A549 (cell line): ENCODE data around the gene RAP1B. TPM values are rescaled to one million over a fixed set of nuclear protein-coding genes. Genes with fewer than 3 reads are reported as not detected.
"Not testable (repeated sequence)": the region's sequence is repeated elsewhere in the genome, so short reads cannot be mapped to it uniquely, and the experiment has no call there.

Source experiments
- ATAC-seq, 2 experiments: fragments of 200-7000 bp in 1 of 2; fragments of >200 bp in 1 of 2; cut with Nextera tagmentation in 1 of 2; cut with Tn5 transposase in 1 of 2; 3 replicates each; pipeline versions ENCODE4 v1.8.0 to v1.9.1; 2018 to 2020; ENCODE audit warnings: mild to moderate bottlenecking in 1 of 2, moderate library complexity in 1 of 2
- CTCF ChIA-PET: fragments of 300-600 bp; sonication (Branson Sonifier 250); formaldehyde crosslinking; extraction: SDS; loops from one replicate; lab custom pipeline; 2021; ENCODE audit warnings: antibody characterized with exemption, inconsistent platforms; lab: Yijun Ruan, JAX
- POLR2A ChIA-PET: fragments of 350-600 bp; formaldehyde crosslinking; extraction: SDS; loops from one replicate; lab custom pipeline; 2021; ENCODE audit warnings: antibody characterized with exemption, inconsistent platforms; lab: Yijun Ruan, JAX
- DNase-seq, 2 experiments: peaks; one replicate each; pipeline versions ENCODE4 v3.0.0 to v3.0.0-alpha.2; 2011 to 2016; ENCODE audit warnings: low read depth in 1 of 2, low spot score in 1 of 2
- FAIRE-seq: peaks from 2 replicates; lab custom pipeline; 2011; peaks lifted over from hg19 to GRCh38; lab: Jason Lieb, UNC
- H3K27ac ChIP-seq, 2 experiments: fragments of >200 bp; sonication (Bioruptor Twin); formaldehyde crosslinking; 3 replicates each; pipeline ENCODE4 v1.5.1; 2016 to 2017
- H3K4me1 ChIP-seq: fragments of >200 bp; sonication (Bioruptor Twin); formaldehyde crosslinking; 3 replicates; pipeline ENCODE4 v1.6.1; 2016
- H3K4me2 ChIP-seq: fragments of >200 bp; sonication (Bioruptor Twin); formaldehyde crosslinking; 3 replicates; pipeline ENCODE4 v1.6.1; 2016
- H3K4me3 ChIP-seq: fragments of >200 bp; sonication (Bioruptor Twin); formaldehyde crosslinking; 3 replicates; pipeline ENCODE4 v1.5.1; 2016
- H3K9me3 ChIP-seq: fragments of >200 bp; sonication (Bioruptor Twin); formaldehyde crosslinking; 3 replicates; pipeline ENCODE4 v1.6.1; 2016
- ATOH8 ChIP-seq: fragments of 250-450 bp; sonication (Bioruptor Pico); IDR thresholded peaks from 2 replicates; pipeline ENCODE4 v1.5.0; 2020; ENCODE audit warnings: low read depth, mild to moderate bottlenecking, moderate library complexity
- CEBPB ChIP-seq, 2 experiments: fragments of >200 bp in 1 of 2; sonication (Bioruptor Twin) in 1 of 2; formaldehyde crosslinking in 1 of 2; IDR thresholded peaks; 2 replicates each; pipeline ENCODE4 v1.6.1; 2012 to 2016
- E2F6 ChIP-seq: IDR thresholded peaks from 2 replicates; pipeline ENCODE4 v1.6.1; 2012; ENCODE audit warnings: low read depth, borderline replicate concordance
- EP300 ChIP-seq, 2 experiments: fragments of >200 bp; sonication (Bioruptor Twin); formaldehyde crosslinking; IDR thresholded peaks; 2 replicates in 1 of 2; 3 replicates in 1 of 2; pipeline ENCODE4 v1.6.1; 2016 to 2017
- HOXA7 ChIP-seq: fragments of 250-450 bp; sonication (Bioruptor Pico); IDR thresholded peaks from 2 replicates; pipeline ENCODE4 v1.5.0; 2020; ENCODE audit warnings: mild to moderate bottlenecking, moderate library complexity
- JUN ChIP-seq, 2 experiments: fragments of >200 bp; sonication (Bioruptor Twin); formaldehyde crosslinking; IDR thresholded peaks; 2 replicates in 1 of 2; 3 replicates in 1 of 2; pipeline ENCODE4 v1.6.1; 2016 to 2017
- MAZ ChIP-seq: fragments of 150-350 bp; IDR thresholded peaks from 2 replicates; pipeline ENCODE4 v1.6.1; 2014; ENCODE audit warnings: antibody characterized with exemption, low read depth, low read length, borderline replicate concordance
- NR3C1 ChIP-seq: fragments of >200 bp; sonication (Bioruptor Twin); formaldehyde crosslinking; IDR thresholded peaks from 3 replicates; pipeline ENCODE4 v1.6.1; 2017
- POLR2A ChIP-seq: IDR thresholded peaks from 2 replicates; pipeline ENCODE4 v1.6.1; 2012; ENCODE audit warnings: mild to moderate bottlenecking, low read length
- SREBF2 ChIP-seq: fragments of 450-650 bp; IDR thresholded peaks from 2 replicates; pipeline ENCODE4 v1.6.1; 2014; ENCODE audit warnings: mild to moderate bottlenecking, moderate library complexity
- TFCP2L1 ChIP-seq: fragments of 250-450 bp; sonication (Bioruptor Pico); IDR thresholded peaks from 2 replicates; pipeline ENCODE4 v1.5.0; 2021; ENCODE audit warnings: mild to moderate bottlenecking
- ZNF302 ChIP-seq: fragments of 250-450 bp; sonication (Bioruptor Pico); IDR thresholded peaks from 2 replicates; pipeline ENCODE4 v1.9.0; 2021; ENCODE audit warnings: inconsistent platforms, mild to moderate bottlenecking, moderate library complexity
- WGBS: methylation state at CpG from one replicate; pipeline ENCODE4 v1.1.6; 2017; ENCODE audit errors: missing lambda C conversion rate; 5-methylcytosine and 5-hydroxymethylcytosine counted together
- polyA plus RNA-seq, 4 experiments: library from polyadenylated mRNA; depleted of rRNA in 3 of 4; stranded (reverse); fragments of >200 nt; fragmentation: RNase III in 1 of 4; extraction: RNeasy Plus Mini Kit Qiagen cat#74134 plus additional on column Dnase treatment in 1 of 4; gene quantifications; 2 replicates in 3 of 4; 3 replicates in 1 of 4; pipeline ENCODE4 v1.2.3, GENCODE V29; 2011 to 2017
- TF ChIP-seq, protein P1 (sequence below): IDR thresholded peaks from 2 replicates; pipeline ENCODE4 v1.6.1; 2012
- TF ChIP-seq, protein P2 (sequence below): fragments of 250-450 bp; sonication (Bioruptor Pico); IDR thresholded peaks from 2 replicates; pipeline ENCODE4 v1.5.0; 2021; ENCODE audit warnings: mild to moderate bottlenecking, moderate library complexity, borderline replicate concordance

Gene RAP1B
- polyA plus RNA-seq, 2 of the 4 experiments (the other 2 are of a cell fraction) = 196 to 305 TPM

GRCh38 chr12:68633614-68634558 lies 23.2 kb downstream of the RAP1B start:
- no peak for ATAC-seq
- no peaks in the 10 kb centered on the region for H3K9me3 ChIP-seq
- CTCF ChIA-PET = interaction anchor here (0.6 kb wide), 1 partner anchor 280 kb away, joined by 3 read pairs; no protein-coding TSS in a partner anchor

DNA sequence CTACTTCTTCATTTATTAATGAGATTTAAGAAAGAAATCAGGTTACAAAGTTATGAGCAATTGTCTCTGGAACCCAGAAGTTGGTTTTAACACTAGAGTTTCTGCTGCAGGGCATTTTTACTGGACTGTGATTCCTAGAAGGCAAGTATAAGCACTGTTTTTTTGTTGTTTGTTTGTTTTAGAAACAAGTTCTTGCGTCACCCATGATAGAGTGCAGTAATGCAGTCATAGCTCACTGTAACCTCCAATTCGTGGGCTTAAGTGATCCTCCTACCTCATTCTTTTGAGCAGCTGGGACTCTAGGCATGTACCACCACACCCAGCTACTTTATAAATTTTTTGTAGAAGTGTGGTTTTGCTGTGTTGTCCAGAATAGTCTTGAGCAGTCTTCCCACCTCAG lies 25.6 kb downstream of the RAP1B start:
- 55% methylated on average over 2 of the region's 2 CpGs for WGBS
- Histone ChIP-seq H3K4me3 (no peak overlapping the region), H3K4me2 (peak overlapping the region; percentile 6; the same call in 2 of the 3 replicates), H3K4me1 (peaks cover 27% of the 10 kb centered on the region), H3K27ac (no peak overlapping the region), H3K9me3 (no peaks in the 10 kb centered on the region)
- CTCF ChIA-PET = interaction anchor here (0.9 to 1.4 kb wide), 3 partner anchors 9 to 49 kb away, joined by 3 to 4 read pairs (median 3); no protein-coding TSS in a partner anchor
- peak in 1 of 2 experiments; percentile 53 for DNase-seq
- TF ChIP-seq MAZ = no peak
- no peak for TF ChIP-seq EP300 (IDR thresholded peaks at IDR 0.05)
- no peak for TF ChIP-seq SREBF2
- peak in 1 of 2 experiments; percentile 57; a peak in 1 of 4 replicates for TF ChIP-seq CEBPB (IDR thresholded peaks at IDR 0.05)
- no peak for FAIRE-seq
- POLR2A ChIA-PET = no interaction called here
- ATAC-seq = peak; percentile 54 to 69; a peak in 4 of 6 replicates

More at GRCh38 chr12:68633614-68634558, 23.2 kb downstream of the RAP1B start:
- WGBS = 92% methylated on average over 9 of the region's 9 CpGs
- DNase-seq = no peak
- Histone ChIP-seq H3K27ac (no peak overlapping the region), H3K4me3 (no peak overlapping the region), H3K4me1 (peaks cover 30% of the 10 kb centered on the region), H3K4me2 (no peak overlapping the region)
- no peak for FAIRE-seq
- POLR2A ChIA-PET = no interaction called here
- TF ChIP-seq NR3C1 (no peak), ZNF302 (CRISPR knock-in tag) (no peak), E2F6 (no peak), JUN (IDR thresholded peaks at IDR 0.05) (no peak), POLR2A (no peak), ATOH8 (CRISPR knock-in tag) (no peak), TFCP2L1 (CRISPR knock-in tag) (no peak), HOXA7 (no peak)
- TF ChIP-seq, protein P1, sequence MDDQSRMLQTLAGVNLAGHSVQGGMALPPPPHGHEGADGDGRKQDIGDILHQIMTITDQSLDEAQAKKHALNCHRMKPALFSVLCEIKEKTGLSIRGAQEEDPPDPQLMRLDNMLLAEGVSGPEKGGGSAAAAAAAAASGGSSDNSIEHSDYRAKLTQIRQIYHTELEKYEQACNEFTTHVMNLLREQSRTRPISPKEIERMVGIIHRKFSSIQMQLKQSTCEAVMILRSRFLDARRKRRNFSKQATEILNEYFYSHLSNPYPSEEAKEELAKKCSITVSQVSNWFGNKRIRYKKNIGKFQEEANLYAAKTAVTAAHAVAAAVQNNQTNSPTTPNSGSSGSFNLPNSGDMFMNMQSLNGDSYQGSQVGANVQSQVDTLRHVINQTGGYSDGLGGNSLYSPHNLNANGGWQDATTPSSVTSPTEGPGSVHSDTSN = no peak
- TF ChIP-seq, protein P2, sequence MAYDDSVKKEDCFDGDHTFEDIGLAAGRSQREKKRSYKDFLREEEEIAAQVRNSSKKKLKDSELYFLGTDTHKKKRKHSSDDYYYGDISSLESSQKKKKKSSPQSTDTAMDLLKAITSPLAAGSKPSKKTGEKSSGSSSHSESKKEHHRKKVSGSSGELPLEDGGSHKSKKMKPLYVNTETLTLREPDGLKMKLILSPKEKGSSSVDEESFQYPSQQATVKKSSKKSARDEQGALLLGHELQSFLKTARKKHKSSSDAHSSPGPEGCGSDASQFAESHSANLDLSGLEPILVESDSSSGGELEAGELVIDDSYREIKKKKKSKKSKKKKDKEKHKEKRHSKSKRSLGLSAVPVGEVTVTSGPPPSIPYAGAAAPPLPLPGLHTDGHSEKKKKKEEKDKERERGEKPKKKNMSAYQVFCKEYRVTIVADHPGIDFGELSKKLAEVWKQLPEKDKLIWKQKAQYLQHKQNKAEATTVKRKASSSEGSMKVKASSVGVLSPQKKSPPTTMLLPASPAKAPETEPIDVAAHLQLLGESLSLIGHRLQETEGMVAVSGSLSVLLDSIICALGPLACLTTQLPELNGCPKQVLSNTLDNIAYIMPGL (CRISPR knock-in tag) = no peak

DNA sequence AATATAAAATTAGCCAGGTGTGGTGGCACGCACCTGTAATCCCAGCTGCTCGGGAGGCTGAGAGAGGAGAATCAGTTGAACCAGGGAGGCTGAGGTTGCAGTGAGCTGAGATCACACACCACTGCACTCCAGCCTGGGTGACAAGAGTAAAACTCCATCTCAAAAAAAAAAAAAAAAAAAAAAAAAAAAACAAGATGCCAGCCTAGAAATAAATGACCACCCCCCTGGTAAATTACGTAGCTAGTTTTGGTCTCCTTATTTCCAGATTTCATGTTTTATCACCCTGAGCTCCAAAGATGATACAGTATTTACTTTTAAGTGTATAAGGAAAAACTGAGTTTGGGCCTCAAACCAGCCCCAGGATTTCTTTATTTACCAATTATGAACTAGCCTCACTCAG lies 26.7 kb downstream of the RAP1B start:
- H3K27ac ChIP-seq, H3K4me2 ChIP-seq, ATAC-seq, H3K9me3 ChIP-seq, DNase-seq, CTCF ChIA-PET, H3K4me3 ChIP-seq, POLR2A ChIA-PET, FAIRE-seq: not testable (repeated sequence)
- WGBS = 97% methylated on average over 3 of the region's 3 CpGs
- H3K4me1 ChIP-seq = peaks cover 27% of the 10 kb centered on the region
